T-helper 2 cell treated with Interferon-gamma antibody and Interleukin-4, amounts not matched to agents 5 μg/mL and 100 μg/mL, for 36 hours (primary cell): ENCODE results near the gene RNF220.

ENCODE experiments used
- DNase-seq: peaks from one replicate; pipeline ENCODE4 v3.0.0; 2021; ENCODE audit warnings: low spot score
- H3K27ac Mint-ChIP-seq: one replicate; pipeline ENCODE4 v1.8.0; 2021; ENCODE audit warnings: mild to moderate bottlenecking, mixed read lengths
- H3K27me3 Mint-ChIP-seq: one replicate; pipeline ENCODE4 v1.8.0; 2021; ENCODE audit warnings: low read depth, mixed read lengths
- H3K36me3 Mint-ChIP-seq: one replicate; pipeline ENCODE4 v1.8.0; 2021; ENCODE audit warnings: low read depth, mixed read lengths
- H3K4me1 Mint-ChIP-seq: one replicate; pipeline ENCODE4 v1.8.0; 2021; ENCODE audit warnings: low read depth, mixed read lengths
- H3K4me3 Mint-ChIP-seq: one replicate; pipeline ENCODE4 v1.8.0; 2022; ENCODE audit warnings: mild to moderate bottlenecking, moderate library complexity, mixed read lengths
- H3K9me3 Mint-ChIP-seq: one replicate; pipeline ENCODE4 v1.8.0; 2021; ENCODE audit warnings: mixed read lengths

RNF220 gene

GRCh38 chr1:44619261-44619900 lies 214.3 kb downstream of the RNF220 start:
- no peaks in the 10 kb centered on the region for H3K36me3 Mint-ChIP-seq
- H3K4me3 Mint-ChIP-seq, result no peak overlapping the region
- H3K27ac Mint-ChIP-seq, result no peak overlapping the region
- no peaks in the 10 kb centered on the region for H3K4me1 Mint-ChIP-seq
- no peaks in the 10 kb centered on the region for H3K9me3 Mint-ChIP-seq
- no peak for DNase-seq
- H3K27me3 Mint-ChIP-seq, result peaks cover 4% of the 10 kb centered on the region

- Mint-ChIP-seq H3K36me3 (no peaks in the 10 kb centered on the region), H3K4me1 (no peaks in the 10 kb centered on the region), H3K9me3 (no peaks in the 10 kb centered on the region), H3K27ac (no peak overlapping the region), H3K27me3 (peaks cover 4% of the 10 kb centered on the region), H3K4me3 (no peak overlapping the region)
- no peak for DNase-seq
Observed at GRCh38 chr1:44620072-44620471, 215.0 kb downstream of the RNF220 start.

GRCh38 chr1:44621841-44622286 lies 216.8 kb downstream of the RNF220 start:
- Mint-ChIP-seq H3K4me3 (no peak overlapping the region), H3K4me1 (no peaks in the 10 kb centered on the region), H3K36me3 (no peaks in the 10 kb centered on the region), H3K27me3 (peaks cover 4% of the 10 kb centered on the region), H3K27ac (no peak overlapping the region), H3K9me3 (no peaks in the 10 kb centered on the region)
- no peak for DNase-seq

- no peaks in the 10 kb centered on the region for H3K4me1 Mint-ChIP-seq
- H3K27me3 Mint-ChIP-seq, result no peaks in the 10 kb centered on the region
- H3K27ac Mint-ChIP-seq, result no peak overlapping the region
- DNase-seq, result no peak
- H3K36me3 Mint-ChIP-seq, result no peaks in the 10 kb centered on the region
- no peaks in the 10 kb centered on the region for H3K9me3 Mint-ChIP-seq
- no peak overlapping the region for H3K4me3 Mint-ChIP-seq
Observed at GRCh38 chr1:44624268-44624901, 219.3 kb downstream of the RNF220 start.

GRCh38 chr1:44625348-44625747 lies 220.3 kb downstream of the RNF220 start:
- H3K36me3 Mint-ChIP-seq, result peaks cover under 1% of the 10 kb centered on the region
- no peaks in the 10 kb centered on the region for H3K27me3 Mint-ChIP-seq
- H3K4me3 Mint-ChIP-seq, result no peak overlapping the region
- peaks cover under 1% of the 10 kb centered on the region for H3K4me1 Mint-ChIP-seq
- DNase-seq, result no peak
- peaks cover under 1% of the 10 kb centered on the region for H3K9me3 Mint-ChIP-seq
- H3K27ac Mint-ChIP-seq, result no peak overlapping the region

GRCh38 chr1:44628962-44629756 lies 224.1 kb downstream of the RNF220 start:
- Mint-ChIP-seq H3K36me3 (peaks cover 12% of the 10 kb centered on the region), H3K4me1 (peaks cover 20% of the 10 kb centered on the region), H3K27ac (no peak overlapping the region), H3K9me3 (peaks cover 8% of the 10 kb centered on the region), H3K4me3 (no peak overlapping the region), H3K27me3 (no peaks in the 10 kb centered on the region)
- DNase-seq, result no peak

GRCh38 chr1:44630116-44630515 lies 225.1 kb downstream of the RNF220 start:
- peak overlapping the region; percentile 96 for H3K27ac Mint-ChIP-seq
- peaks cover 8% of the 10 kb centered on the region for H3K9me3 Mint-ChIP-seq
- H3K4me1 Mint-ChIP-seq, result peaks cover 30% of the 10 kb centered on the region
- DNase-seq, result no peak
- H3K4me3 Mint-ChIP-seq, result peak overlapping the region; percentile 87
- no peaks in the 10 kb centered on the region for H3K27me3 Mint-ChIP-seq
- peaks cover 18% of the 10 kb centered on the region for H3K36me3 Mint-ChIP-seq

GRCh38 chr1:44631333-44631646 lies 226.2 kb downstream of the RNF220 start:
- H3K4me3 Mint-ChIP-seq, result peak overlapping the region; percentile 87
- peaks cover 8% of the 10 kb centered on the region for H3K9me3 Mint-ChIP-seq
- H3K27me3 Mint-ChIP-seq, result no peaks in the 10 kb centered on the region
- H3K27ac Mint-ChIP-seq, result peak overlapping the region; percentile 96
- no peak for DNase-seq
- peaks cover 28% of the 10 kb centered on the region for H3K36me3 Mint-ChIP-seq
- H3K4me1 Mint-ChIP-seq, result peaks cover 30% of the 10 kb centered on the region

GRCh38 chr1:44631647-44632539 lies 226.8 kb downstream of the RNF220 start:
- no peaks in the 10 kb centered on the region for H3K27me3 Mint-ChIP-seq
- H3K27ac Mint-ChIP-seq, result peak overlapping the region; percentile 98
- peak overlapping the region; percentile 90 for H3K4me3 Mint-ChIP-seq
- DNase-seq, result peak; percentile 91
- peaks cover 8% of the 10 kb centered on the region for H3K9me3 Mint-ChIP-seq
- H3K4me1 Mint-ChIP-seq, result peaks cover 30% of the 10 kb centered on the region
- peaks cover 29% of the 10 kb centered on the region for H3K36me3 Mint-ChIP-seq

GRCh38 chr1:44632598-44632997 lies 227.5 kb downstream of the RNF220 start:
- H3K36me3 Mint-ChIP-seq, result peaks cover 31% of the 10 kb centered on the region
- peaks cover 30% of the 10 kb centered on the region for H3K4me1 Mint-ChIP-seq
- no peaks in the 10 kb centered on the region for H3K27me3 Mint-ChIP-seq
- peaks cover 8% of the 10 kb centered on the region for H3K9me3 Mint-ChIP-seq
- peak overlapping the region; percentile 98 for H3K27ac Mint-ChIP-seq
- H3K4me3 Mint-ChIP-seq, result peak overlapping the region; percentile 90
- DNase-seq, result no peak

- DNase-seq, result no peak
- Mint-ChIP-seq H3K36me3 (peaks cover 40% of the 10 kb centered on the region), H3K27ac (no peak overlapping the region), H3K9me3 (peaks cover 8% of the 10 kb centered on the region), H3K27me3 (no peaks in the 10 kb centered on the region), H3K4me1 (peaks cover 30% of the 10 kb centered on the region), H3K4me3 (peak overlapping the region; percentile 44)
Observed at GRCh38 chr1:44634606-44635189, 229.6 kb downstream of the RNF220 start.

GRCh38 chr1:44635439-44635838 lies 230.4 kb downstream of the RNF220 start:
- Mint-ChIP-seq H3K4me3 (no peak overlapping the region), H3K27ac (no peak overlapping the region), H3K27me3 (no peaks in the 10 kb centered on the region), H3K36me3 (peaks cover 39% of the 10 kb centered on the region), H3K4me1 (peaks cover 29% of the 10 kb centered on the region), H3K9me3 (peaks cover 6% of the 10 kb centered on the region)
- DNase-seq, result no peak

- Mint-ChIP-seq H3K9me3 (no peaks in the 10 kb centered on the region), H3K27ac (no peak overlapping the region), H3K4me3 (no peak overlapping the region), H3K36me3 (peaks cover 35% of the 10 kb centered on the region), H3K4me1 (peaks cover 21% of the 10 kb centered on the region), H3K27me3 (no peaks in the 10 kb centered on the region)
- no peak for DNase-seq
Observed at GRCh38 chr1:44636083-44636687, 231.1 kb downstream of the RNF220 start.
